HepG2 (cell line): ENCODE results near the gene GSK3A. TPM values are rescaled to one million over a fixed set of nuclear protein-coding genes. Genes with fewer than 3 reads are reported as not detected.

Source experiments
- CERS6 ChIP-seq: sonication (generic); formaldehyde crosslinking; IDR thresholded peaks from 2 replicates; pipeline ENCODE4 v1.5.0; 2020; ENCODE audit warnings: missing genetic modification reagents
- ELF4 ChIP-seq: sonication (generic); formaldehyde crosslinking; IDR thresholded peaks from 2 replicates; pipeline ENCODE4 v1.5.0; 2020; ENCODE audit warnings: missing genetic modification reagents, mild to moderate bottlenecking, moderate library complexity, borderline replicate concordance
- EP300 ChIP-seq, 3 experiments: sonication (generic) in 1 of 3; formaldehyde crosslinking in 1 of 3; IDR thresholded peaks; 2 replicates each; pipeline versions ENCODE4 v1.5.1 to v1.6.1; 2011 to 2020; ENCODE audit warnings: low read depth in 2 of 3, low read length in 2 of 3, borderline replicate concordance in 1 of 3, improper control_type of control experiment in 1 of 3, mild to moderate bottlenecking in 1 of 3, missing genetic modification reagents in 1 of 3, moderate library complexity in 1 of 3
- IKZF5 ChIP-seq: IDR thresholded peaks from 2 replicates; pipeline ENCODE4 v1.6.1; 2018; ENCODE audit warnings: missing genetic modification reagents, mild to moderate bottlenecking, missing compliant biosample characterization
- JUND ChIP-seq: sonication (generic); formaldehyde crosslinking; IDR thresholded peaks from 2 replicates; pipeline ENCODE4 v1.8.0; 2022; ENCODE audit warnings: mild to moderate bottlenecking, missing genetic modification reagents
- KMT2A ChIP-seq: sonication (generic); formaldehyde crosslinking; IDR thresholded peaks from 2 replicates; pipeline ENCODE4 v1.4.0; 2020; ENCODE audit warnings: missing genetic modification reagents
- NR2C2 ChIP-seq: sonication (generic); formaldehyde crosslinking; IDR thresholded peaks from 2 replicates; pipeline ENCODE4 v1.4.0; 2020; ENCODE audit warnings: missing genetic modification reagents, mild to moderate bottlenecking, moderate library complexity, borderline replicate concordance
- SETDB1 ChIP-seq: sonication (generic); formaldehyde crosslinking; IDR thresholded peaks from 2 replicates; pipeline ENCODE4 v1.5.1; 2020; ENCODE audit warnings: missing genetic modification reagents, mild to moderate bottlenecking, borderline replicate concordance
- SNAPC2 ChIP-seq: sonication (generic); formaldehyde crosslinking; IDR thresholded peaks from 2 replicates; pipeline ENCODE4 v1.8.1; 2022; ENCODE audit warnings: mild to moderate bottlenecking, missing genetic modification reagents
- TEF ChIP-seq: sonication (generic); formaldehyde crosslinking; IDR thresholded peaks from 2 replicates; pipeline ENCODE4 v1.5.0; 2020; ENCODE audit warnings: missing genetic modification reagents
- TFAP4 ChIP-seq: sonication (generic); IDR thresholded peaks from 2 replicates; pipeline ENCODE4 v1.6.1; 2016; ENCODE audit warnings: low read depth, borderline replicate concordance
- ZBTB37 ChIP-seq: sonication (generic); formaldehyde crosslinking; IDR thresholded peaks from 2 replicates; pipeline ENCODE4 v1.4.0; 2020; ENCODE audit warnings: mild to moderate bottlenecking, missing genetic modification reagents
- ZBTB44 ChIP-seq: sonication (generic); formaldehyde crosslinking; IDR thresholded peaks from 2 replicates; pipeline ENCODE4 v1.4.0; 2020; ENCODE audit warnings: missing genetic modification reagents
- ZNF12 ChIP-seq: sonication (generic); formaldehyde crosslinking; IDR thresholded peaks from 2 replicates; pipeline ENCODE4 v1.5.0; 2020; ENCODE audit warnings: missing genetic modification reagents
- ZNF260 ChIP-seq: sonication (generic); formaldehyde crosslinking; IDR thresholded peaks from 2 replicates; pipeline ENCODE4 v1.4.0; 2020; ENCODE audit warnings: missing genetic modification reagents, low read depth, mild to moderate bottlenecking, borderline replicate concordance
- ZNF546 ChIP-seq: sonication (generic); formaldehyde crosslinking; conservative IDR thresholded peaks from 2 replicates; pipeline ENCODE4 v1.8.1; 2023; ENCODE audit warnings: mild to moderate bottlenecking, missing genetic modification reagents
- ZNF562 ChIP-seq: sonication (generic); formaldehyde crosslinking; IDR thresholded peaks from 2 replicates; pipeline ENCODE4 v1.8.0; 2022; ENCODE audit warnings: missing genetic modification reagents, borderline replicate concordance
- ZNF782 ChIP-seq: sonication (generic); formaldehyde crosslinking; IDR thresholded peaks from 2 replicates; pipeline ENCODE4 v1.4.0; 2020; ENCODE audit warnings: missing genetic modification reagents, mild to moderate bottlenecking, borderline replicate concordance
- ZNF883 ChIP-seq: sonication (generic); formaldehyde crosslinking; IDR thresholded peaks from 2 replicates; pipeline ENCODE4 v1.5.1; 2020; ENCODE audit warnings: mild to moderate bottlenecking, missing genetic modification reagents; ENCODE audit errors: not compliant biosample characterization
- polyA plus RNA-seq, 8 experiments: library from polyadenylated mRNA; depleted of rRNA in 3 of 8; stranded (reverse) in 7 of 8; unstranded in 1 of 8; fragments of >200 nt; fragmentation: Illumina TruSeq in 4 of 8; extraction: Trizol in 4 of 8; gene quantifications; 2 replicates each; pipeline versions ENCODE4 v1.2.1 to v1.2.3, GENCODE V29; 2011 to 2016; ENCODE audit warnings: low read depth in 4 of 8, missing spikeins in 1 of 8, mixed read lengths in 1 of 8; ENCODE audit not compliant: insufficient read depth in 1 of 8
- total RNA-seq, 5 experiments: library from RNA; depleted of rRNA; stranded (reverse); fragments of >200 nt; fragmentation: Illumina TruSeq; extraction: Trizol; gene quantifications; 2 replicates each; pipeline ENCODE4 v1.2.3, GENCODE V29; 2016; ENCODE audit warnings: low read depth in 1 of 5

Gene GSK3A
- total and polyA plus RNA-seq, 2 of the 13 experiments (the other 11 are each of a cell fraction or from before 2014, with no cell fraction given) = 16.9 to 52.5 TPM

GRCh38 chr19:42279902-42280814 lies 37.8 kb upstream of the GSK3A start (continued):
- TF ChIP-seq ZNF883 (no peak), SETDB1 (CRISPR knock-in tag) (no peak), ZNF782 (CRISPR knock-in tag) (no peak), ZNF562 (CRISPR knock-in tag) (no peak), ELF4 (CRISPR knock-in tag) (no peak), SNAPC2 (CRISPR knock-in tag) (no peak), JUND (CRISPR knock-in tag) (peak; percentile 38; the same call in 1 of the 2 replicates), TFAP4 (peak; percentile 72; the same call in 1 of the 2 replicates), TEF (no peak), EP300 (IDR thresholded peaks at IDR 0.05; ENCODE audit: low read depth in 2 of 2, low read length in 2 of 2) (no peak), EP300 (CRISPR knock-in tag; IDR thresholded peaks at IDR 0.05; ENCODE audit: borderline replicate concordance) (no peak), ZNF12 (CRISPR knock-in tag) (no peak), KMT2A (CRISPR knock-in tag) (no peak), ZNF546 (peak; percentile 48; the same call in 1 of the 2 replicates), ZBTB44 (no peak), ZNF260 (CRISPR knock-in tag) (no peak), ZBTB37 (CRISPR knock-in tag) (no peak), IKZF5 (CRISPR knock-in tag) (no peak), CERS6 (CRISPR knock-in tag) (no peak), NR2C2 (CRISPR knock-in tag) (no peak)
